K562 (cell line): ENCODE measurements around the gene TOMM70. TPM values are rescaled to one million over a fixed set of nuclear protein-coding genes. Genes with fewer than 3 reads are reported as not detected.

Source experiments
- MIER1 ChIP-seq: fragments of 450-650 bp; IDR thresholded peaks from 2 replicates; pipeline ENCODE4 v1.6.1; 2016; ENCODE audit warnings: antibody characterized with exemption, mild to moderate bottlenecking, low read depth
- NONO ChIP-seq, 2 experiments: fragments of 200-400 bp in 1 of 2; fragments of 450-650 bp in 1 of 2; formaldehyde crosslinking in 1 of 2; IDR thresholded peaks; 2 replicates each; pipeline ENCODE4 v1.6.1; 2017; ENCODE audit warnings: low read depth in 2 of 2, mild to moderate bottlenecking in 2 of 2, moderate library complexity in 2 of 2, low read length in 1 of 2
- TCFL5 ChIP-seq: fragments of 250-450 bp; sonication (Bioruptor Pico); conservative IDR thresholded peaks from 2 replicates; pipeline ENCODE4 v1.6.1; 2021; ENCODE audit warnings: mild to moderate bottlenecking, moderate library complexity, matching md5 sums
- polyA plus RNA-seq, 8 experiments: library from polyadenylated mRNA; depleted of rRNA in 4 of 8; stranded (reverse) in 5 of 8; unstranded in 3 of 8; fragments of >200 nt; fragmentation: Nextera tagmentation in 2 of 8; fragmentation: Illumina TruSeq in 1 of 8; extraction: Ambion mirVana in 2 of 8; extraction: Trizol in 1 of 8; gene quantifications; 2 replicates each; pipeline versions ENCODE4 v1.2.1 to v1.2.3, GENCODE V29; 2011 to 2014; ENCODE audit warnings: inconsistent platforms in 1 of 8, missing spikeins in 1 of 8
- total RNA-seq, 7 experiments: library from RNA; depleted of rRNA in 6 of 7; stranded (reverse); fragments of >200 nt in 6 of 7; fragmentation: Illumina TruSeq in 2 of 7; extraction: Trizol in 2 of 7; gene quantifications; 2 replicates each; pipeline versions ENCODE4 v1.2.1 to v1.2.3, GENCODE V29; 2011 to 2021; ENCODE audit warnings: low replicate concordance in 1 of 7
- TF ChIP-seq, protein P1 (sequence below): fragments of 200-600 bp; sonication (generic); IDR thresholded peaks from one replicate; pipeline ENCODE4 v1.6.1; 2012; ENCODE audit warnings: mild to moderate bottlenecking, low read depth, low read length, inconsistent platforms
- TF ChIP-seq, protein P2 (sequence below): fragments of 450-650 bp; IDR thresholded peaks from 2 replicates; pipeline ENCODE4 v1.6.1; 2016; ENCODE audit warnings: antibody characterized with exemption

TOMM70 gene
- total and polyA plus RNA-seq, 9 of the 15 experiments (the other 6 are each of a cell fraction or from before 2014, with no cell fraction given): 17.5 to 75.6 (median 54.9) TPM

DNA sequence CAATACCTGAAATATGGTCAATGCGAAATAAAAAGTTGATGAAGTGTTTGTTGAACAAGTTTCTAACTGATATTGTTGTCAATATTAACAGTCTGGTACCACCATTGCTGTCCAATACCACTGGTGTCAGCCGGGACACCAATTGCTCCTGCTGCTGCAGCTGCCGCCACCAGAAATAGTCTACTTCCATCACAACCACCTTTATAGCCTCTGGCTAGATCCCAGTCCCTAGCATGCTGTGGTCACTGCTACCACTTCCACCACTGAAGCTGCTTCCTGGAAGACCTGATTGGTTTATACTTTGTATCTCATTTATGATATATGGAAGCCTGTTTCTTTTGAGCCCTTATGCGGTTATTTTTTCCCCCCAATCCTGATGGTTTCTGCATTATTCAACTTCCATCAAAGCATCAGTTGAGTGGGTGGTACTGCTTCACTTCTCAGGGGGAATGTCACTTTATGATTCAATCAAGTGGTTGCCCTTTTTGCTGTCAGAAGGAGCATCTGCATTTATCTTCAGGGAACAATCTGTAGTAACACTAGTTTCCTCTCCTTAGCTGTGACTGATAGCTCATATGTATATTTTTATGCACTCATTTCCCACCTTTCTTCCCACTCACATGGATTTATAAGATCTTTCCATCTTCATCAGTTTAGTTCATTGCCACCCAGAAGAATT, 12.2 kb upstream of the TOMM70 start (continued):
- TF ChIP-seq, protein P1, sequence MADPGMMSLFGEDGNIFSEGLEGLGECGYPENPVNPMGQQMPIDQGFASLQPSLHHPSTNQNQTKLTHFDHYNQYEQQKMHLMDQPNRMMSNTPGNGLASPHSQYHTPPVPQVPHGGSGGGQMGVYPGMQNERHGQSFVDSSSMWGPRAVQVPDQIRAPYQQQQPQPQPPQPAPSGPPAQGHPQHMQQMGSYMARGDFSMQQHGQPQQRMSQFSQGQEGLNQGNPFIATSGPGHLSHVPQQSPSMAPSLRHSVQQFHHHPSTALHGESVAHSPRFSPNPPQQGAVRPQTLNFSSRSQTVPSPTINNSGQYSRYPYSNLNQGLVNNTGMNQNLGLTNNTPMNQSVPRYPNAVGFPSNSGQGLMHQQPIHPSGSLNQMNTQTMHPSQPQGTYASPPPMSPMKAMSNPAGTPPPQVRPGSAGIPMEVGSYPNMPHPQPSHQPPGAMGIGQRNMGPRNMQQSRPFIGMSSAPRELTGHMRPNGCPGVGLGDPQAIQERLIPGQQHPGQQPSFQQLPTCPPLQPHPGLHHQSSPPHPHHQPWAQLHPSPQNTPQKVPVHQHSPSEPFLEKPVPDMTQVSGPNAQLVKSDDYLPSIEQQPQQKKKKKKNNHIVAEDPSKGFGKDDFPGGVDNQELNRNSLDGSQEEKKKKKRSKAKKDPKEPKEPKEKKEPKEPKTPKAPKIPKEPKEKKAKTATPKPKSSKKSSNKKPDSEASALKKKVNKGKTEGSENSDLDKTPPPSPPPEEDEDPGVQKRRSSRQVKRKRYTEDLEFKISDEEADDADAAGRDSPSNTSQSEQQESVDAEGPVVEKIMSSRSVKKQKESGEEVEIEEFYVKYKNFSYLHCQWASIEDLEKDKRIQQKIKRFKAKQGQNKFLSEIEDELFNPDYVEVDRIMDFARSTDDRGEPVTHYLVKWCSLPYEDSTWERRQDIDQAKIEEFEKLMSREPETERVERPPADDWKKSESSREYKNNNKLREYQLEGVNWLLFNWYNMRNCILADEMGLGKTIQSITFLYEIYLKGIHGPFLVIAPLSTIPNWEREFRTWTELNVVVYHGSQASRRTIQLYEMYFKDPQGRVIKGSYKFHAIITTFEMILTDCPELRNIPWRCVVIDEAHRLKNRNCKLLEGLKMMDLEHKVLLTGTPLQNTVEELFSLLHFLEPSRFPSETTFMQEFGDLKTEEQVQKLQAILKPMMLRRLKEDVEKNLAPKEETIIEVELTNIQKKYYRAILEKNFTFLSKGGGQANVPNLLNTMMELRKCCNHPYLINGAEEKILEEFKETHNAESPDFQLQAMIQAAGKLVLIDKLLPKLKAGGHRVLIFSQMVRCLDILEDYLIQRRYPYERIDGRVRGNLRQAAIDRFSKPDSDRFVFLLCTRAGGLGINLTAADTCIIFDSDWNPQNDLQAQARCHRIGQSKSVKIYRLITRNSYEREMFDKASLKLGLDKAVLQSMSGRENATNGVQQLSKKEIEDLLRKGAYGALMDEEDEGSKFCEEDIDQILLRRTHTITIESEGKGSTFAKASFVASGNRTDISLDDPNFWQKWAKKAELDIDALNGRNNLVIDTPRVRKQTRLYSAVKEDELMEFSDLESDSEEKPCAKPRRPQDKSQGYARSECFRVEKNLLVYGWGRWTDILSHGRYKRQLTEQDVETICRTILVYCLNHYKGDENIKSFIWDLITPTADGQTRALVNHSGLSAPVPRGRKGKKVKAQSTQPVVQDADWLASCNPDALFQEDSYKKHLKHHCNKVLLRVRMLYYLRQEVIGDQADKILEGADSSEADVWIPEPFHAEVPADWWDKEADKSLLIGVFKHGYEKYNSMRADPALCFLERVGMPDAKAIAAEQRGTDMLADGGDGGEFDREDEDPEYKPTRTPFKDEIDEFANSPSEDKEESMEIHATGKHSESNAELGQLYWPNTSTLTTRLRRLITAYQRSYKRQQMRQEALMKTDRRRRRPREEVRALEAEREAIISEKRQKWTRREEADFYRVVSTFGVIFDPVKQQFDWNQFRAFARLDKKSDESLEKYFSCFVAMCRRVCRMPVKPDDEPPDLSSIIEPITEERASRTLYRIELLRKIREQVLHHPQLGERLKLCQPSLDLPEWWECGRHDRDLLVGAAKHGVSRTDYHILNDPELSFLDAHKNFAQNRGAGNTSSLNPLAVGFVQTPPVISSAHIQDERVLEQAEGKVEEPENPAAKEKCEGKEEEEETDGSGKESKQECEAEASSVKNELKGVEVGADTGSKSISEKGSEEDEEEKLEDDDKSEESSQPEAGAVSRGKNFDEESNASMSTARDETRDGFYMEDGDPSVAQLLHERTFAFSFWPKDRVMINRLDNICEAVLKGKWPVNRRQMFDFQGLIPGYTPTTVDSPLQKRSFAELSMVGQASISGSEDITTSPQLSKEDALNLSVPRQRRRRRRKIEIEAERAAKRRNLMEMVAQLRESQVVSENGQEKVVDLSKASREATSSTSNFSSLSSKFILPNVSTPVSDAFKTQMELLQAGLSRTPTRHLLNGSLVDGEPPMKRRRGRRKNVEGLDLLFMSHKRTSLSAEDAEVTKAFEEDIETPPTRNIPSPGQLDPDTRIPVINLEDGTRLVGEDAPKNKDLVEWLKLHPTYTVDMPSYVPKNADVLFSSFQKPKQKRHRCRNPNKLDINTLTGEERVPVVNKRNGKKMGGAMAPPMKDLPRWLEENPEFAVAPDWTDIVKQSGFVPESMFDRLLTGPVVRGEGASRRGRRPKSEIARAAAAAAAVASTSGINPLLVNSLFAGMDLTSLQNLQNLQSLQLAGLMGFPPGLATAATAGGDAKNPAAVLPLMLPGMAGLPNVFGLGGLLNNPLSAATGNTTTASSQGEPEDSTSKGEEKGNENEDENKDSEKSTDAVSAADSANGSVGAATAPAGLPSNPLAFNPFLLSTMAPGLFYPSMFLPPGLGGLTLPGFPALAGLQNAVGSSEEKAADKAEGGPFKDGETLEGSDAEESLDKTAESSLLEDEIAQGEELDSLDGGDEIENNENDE: no peak
- TF ChIP-seq, protein P2, sequence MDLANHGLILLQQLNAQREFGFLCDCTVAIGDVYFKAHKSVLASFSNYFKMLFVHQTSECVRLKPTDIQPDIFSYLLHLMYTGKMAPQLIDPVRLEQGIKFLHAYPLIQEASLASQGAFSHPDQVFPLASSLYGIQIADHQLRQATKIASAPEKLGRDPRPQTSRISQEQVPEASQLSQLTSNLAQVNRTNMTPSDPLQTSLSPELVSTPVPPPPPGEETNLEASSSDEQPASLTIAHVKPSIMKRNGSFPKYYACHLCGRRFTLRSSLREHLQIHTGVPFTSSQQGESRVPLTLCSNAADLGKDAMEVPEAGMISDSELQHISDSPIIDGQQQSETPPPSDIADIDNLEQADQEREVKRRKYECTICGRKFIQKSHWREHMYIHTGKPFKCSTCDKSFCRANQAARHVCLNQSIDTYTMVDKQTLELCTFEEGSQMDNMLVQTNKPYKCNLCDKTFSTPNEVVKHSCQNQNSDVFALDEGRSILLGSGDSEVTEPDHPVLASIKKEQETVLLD: no peak
- TF ChIP-seq NONO (IDR thresholded peaks at IDR 0.05; ENCODE audit: low read depth in 2 of 2, low read length in 1 of 2) (no peak), TCFL5 (no peak), MIER1 (no peak)
